Gastrocnemius medialis (tissue), 4 donors: ENCODE results near the gene PDIA2.

Experiments
- POLR2A ChIP-seq, 2 donors: fragments of 450-650 bp; IDR thresholded peaks; one replicate each; pipeline ENCODE4 v1.6.1; 2017; ENCODE audit warnings: antibody characterized with exemption in 2 of 2, mild to moderate bottlenecking in 2 of 2, moderate library complexity in 2 of 2
- TF ChIP-seq, protein P1 (sequence below), 5 experiments: fragments of 450-650 bp in 3 of 5; fragments of 200-600 bp in 2 of 5; sonication (generic) in 2 of 5; IDR thresholded peaks in 4 of 5; conservative IDR thresholded peaks in 1 of 5; 1 replicate in 4 of 5; 2 replicates in 1 of 5; pipeline ENCODE4 v1.5.1; 2016 to 2019; ENCODE audit warnings: antibody characterized with exemption in 5 of 5, mild to moderate bottlenecking in 3 of 5, moderate library complexity in 3 of 5

DNA sequence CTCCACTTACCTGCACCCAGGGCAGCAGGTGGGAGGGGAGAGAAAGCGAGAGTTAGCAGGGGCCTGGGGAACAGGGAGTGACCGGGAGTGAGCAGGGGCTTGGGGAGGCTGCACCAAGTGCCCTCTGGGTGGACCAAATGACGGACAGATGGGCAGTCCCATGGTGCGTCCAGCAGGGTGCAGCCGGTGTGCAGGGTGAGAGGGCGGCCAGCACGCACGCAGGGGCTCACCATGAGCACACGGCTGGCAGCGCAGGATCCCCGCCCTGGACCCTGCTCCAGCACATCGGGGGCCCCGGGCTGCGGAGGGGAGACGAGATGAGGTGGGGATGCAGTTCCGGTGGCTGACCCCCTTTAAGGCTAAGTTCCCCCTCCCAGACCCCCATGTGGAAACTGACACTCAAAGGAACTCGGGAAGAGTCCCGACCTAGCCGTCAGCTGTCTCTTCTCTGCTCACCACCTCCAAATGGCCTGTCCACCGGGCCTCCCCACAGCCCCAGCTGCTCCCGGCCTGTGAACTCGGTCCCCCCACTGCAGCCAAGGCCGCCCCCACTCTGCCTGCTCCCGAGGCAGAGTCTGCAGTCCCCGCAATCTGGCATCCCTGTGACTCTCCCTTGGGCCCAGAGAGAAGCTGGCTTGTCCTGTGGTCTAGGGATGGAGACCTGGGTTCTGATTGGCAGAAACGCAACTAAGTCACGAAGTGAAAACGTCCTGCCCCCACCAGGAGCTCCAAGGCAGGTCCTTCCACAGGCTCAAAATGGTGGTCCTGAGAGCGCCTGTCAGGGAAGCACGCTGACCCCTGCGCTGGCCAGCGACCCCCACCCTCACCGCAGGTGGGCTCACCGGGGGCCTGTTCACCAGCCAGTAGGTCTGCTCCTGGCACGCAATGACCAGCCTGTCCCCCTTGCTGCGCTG lies 10.1 kb upstream of the PDIA2 start:
- TF ChIP-seq, protein P1, sequence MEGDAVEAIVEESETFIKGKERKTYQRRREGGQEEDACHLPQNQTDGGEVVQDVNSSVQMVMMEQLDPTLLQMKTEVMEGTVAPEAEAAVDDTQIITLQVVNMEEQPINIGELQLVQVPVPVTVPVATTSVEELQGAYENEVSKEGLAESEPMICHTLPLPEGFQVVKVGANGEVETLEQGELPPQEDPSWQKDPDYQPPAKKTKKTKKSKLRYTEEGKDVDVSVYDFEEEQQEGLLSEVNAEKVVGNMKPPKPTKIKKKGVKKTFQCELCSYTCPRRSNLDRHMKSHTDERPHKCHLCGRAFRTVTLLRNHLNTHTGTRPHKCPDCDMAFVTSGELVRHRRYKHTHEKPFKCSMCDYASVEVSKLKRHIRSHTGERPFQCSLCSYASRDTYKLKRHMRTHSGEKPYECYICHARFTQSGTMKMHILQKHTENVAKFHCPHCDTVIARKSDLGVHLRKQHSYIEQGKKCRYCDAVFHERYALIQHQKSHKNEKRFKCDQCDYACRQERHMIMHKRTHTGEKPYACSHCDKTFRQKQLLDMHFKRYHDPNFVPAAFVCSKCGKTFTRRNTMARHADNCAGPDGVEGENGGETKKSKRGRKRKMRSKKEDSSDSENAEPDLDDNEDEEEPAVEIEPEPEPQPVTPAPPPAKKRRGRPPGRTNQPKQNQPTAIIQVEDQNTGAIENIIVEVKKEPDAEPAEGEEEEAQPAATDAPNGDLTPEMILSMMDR (IDR thresholded peaks at IDR 0.05 in 4 of 5, conservative IDR thresholded peaks at IDR 0.05 in 1 of 5): no peak
- no peak for TF ChIP-seq POLR2A (IDR thresholded peaks at IDR 0.05)
